HG02970 (cell line): ENCODE results near the gene PROSER2.
"Not testable (repeated sequence)": the region's sequence is repeated elsewhere in the genome, so short reads cannot be mapped to it uniquely, and the experiment has no call there.

ENCODE experiments used
- ATAC-seq: cut with Tn5 transposase; IDR thresholded peaks from one replicate; pipeline ENCODE4 v1.9.1; 2021; ENCODE audit warnings: mild to moderate bottlenecking, moderate library complexity, moderate number of reproducible peaks; ENCODE audit not compliant: unreplicated experiment, low FRiP score

Gene PROSER2

DNA sequence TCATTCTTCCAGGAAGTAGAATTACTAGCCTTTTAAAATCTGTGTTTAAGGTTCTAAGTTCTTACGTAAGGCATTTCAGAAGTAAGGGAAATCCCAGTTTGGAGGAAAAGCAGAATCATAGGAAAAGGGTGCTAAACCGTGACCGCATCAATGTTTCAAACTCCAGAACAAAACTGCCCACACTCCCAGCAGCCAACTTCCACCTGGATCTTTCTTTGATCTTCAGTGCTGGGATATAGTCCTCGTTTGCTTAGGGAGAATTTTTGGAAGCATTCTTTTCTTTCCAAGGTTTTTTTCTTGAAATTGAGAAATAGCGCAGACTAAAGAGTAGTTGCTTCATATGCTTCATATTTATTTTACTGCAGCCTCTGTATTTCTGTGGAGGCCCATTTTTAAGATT lies 8.9 kb downstream of the PROSER2 start:
- ATAC-seq, result no peak

DNA sequence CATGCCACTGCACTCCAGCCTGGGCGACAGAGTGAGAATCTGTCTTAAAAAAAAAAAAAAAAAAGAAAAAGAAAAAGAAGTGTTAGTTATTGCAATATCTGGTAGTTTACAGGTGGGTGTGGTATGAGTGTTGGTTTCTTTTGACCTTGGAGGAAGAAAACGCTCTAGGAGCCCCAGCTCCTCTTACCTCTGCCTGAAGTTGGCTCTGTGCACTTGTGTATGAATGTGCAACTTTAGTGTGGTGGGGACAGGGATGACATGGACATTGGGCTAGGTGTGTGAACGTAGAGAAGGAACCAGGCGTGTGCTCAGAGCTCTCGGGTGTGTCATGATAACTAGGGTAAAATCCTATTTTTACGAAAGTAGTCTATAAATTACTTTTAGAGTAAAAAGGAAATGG lies 11.9 kb downstream of the PROSER2 start:
- ATAC-seq, result no peak

DNA sequence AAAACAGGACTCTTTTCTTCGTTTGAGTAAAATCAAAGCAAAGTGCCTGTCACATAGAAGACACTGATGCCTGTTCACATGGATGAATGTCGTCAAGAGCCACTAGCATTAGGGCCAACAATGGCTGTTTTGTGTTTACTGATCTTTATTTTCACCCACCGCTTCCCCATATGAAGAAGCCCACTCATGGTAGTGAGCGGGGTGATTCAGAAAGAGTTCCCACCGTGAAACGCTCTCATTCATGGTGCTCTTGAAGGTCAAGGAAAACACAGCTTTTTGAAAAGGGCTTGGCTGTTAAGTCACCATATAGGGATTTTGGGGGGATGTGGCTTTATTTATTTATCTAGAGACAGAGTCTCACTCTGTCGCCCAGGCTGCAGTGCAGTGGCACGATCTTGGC lies 12.5 kb downstream of the PROSER2 start:
- no peak for ATAC-seq

DNA sequence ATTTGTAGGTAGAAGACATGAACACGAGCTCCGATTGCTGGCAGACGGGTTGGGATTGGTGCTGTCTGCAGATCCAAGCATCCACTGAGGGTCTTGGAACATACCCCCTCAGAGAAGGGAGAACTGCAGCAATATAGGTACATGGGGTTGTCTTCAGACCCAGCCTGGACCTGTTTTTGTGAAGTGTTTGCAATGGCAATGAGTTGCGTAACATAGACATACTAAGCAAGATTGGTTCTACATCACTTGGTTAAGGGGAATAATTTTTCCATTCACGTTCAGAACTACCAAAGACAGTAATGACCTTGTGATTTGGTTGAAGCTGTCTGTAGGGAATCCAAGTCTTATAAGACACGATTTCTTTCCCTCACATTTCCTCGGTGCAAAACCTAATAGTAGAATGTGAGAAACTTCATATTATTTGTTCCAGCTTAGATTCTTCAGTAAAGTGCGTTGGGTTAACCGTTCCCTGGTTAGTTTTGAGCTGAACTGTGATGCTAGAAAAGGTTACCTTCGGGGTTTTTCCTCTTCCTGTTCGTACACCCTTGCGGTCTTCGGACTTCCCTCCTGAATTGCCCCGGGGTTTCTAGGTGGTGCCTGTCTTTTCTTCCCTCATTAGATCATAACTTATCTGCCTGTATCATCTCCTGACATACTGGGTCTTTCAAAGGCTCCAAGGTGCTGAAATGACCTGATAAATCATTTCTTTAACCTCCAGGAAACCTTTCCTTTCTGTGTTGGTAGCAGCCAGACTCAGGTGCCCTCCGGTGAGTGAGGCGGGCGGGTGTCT lies 14.4 kb downstream of the PROSER2 start:
- no peak for ATAC-seq

DNA sequence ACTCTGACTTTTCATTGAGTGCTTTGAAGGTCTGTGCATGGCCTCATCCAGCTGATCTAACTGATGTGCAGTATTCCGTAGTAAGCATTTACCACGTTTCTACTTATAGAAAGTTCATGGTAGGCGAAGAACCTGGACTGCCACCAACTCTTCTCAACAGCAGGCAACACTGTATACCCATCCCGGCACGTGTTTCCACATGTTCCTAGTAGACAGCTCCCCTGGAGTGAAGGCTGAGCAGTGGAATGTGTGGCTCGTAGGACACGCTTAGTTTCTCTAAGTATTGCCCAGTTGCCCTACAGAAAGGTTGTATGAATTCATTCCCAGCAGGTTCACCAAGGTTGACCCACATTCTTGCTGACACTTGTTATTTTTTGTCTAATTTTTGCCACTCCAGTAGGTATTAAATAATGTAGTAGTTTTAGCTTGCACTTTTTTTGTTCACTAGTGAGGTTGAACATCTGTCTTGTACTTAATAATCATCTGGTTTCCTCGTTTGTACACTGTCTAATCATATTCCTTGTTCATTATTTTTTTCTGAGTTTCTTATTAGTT lies 15.2 kb downstream of the PROSER2 start:
- ATAC-seq, result no peak

DNA sequence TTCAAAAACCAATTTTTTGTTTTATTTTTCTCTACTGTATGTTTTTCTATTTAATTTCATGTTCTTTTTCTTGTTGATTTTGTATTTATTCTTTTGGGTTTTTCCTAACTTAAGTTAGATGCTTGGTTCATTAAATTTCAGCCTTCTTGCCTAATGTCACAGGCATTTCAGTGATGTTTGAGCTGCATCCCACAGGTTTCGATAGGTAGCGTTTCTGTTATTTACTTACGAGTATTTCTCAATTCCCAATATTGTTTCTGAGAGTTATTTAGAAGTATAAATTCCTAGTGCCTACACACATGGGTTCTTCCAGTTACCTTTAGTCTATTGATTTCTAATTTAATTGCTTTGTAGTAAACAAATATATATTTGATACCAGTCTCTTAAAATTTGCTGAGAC lies 18.2 kb downstream of the PROSER2 start:
- no peak for ATAC-seq

DNA sequence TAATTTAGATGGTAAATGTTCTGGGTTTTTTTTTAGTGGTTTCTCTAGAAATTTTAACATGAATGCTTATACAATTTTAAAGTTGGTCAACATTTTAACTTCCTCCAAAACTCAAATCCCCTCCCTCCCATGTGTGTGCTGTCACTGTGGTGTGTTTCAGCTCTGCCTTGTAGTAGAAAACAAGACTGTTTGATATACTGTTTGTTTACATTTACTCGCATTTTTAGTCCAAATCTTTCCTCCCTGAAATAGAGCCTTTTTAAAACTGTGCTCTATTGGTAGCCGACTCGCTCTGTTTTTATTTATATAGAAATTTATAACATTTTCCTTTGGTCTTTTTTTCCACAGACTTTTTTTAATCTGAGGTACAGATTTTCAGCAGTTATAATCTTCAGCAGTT lies 19.3 kb downstream of the PROSER2 start:
- ATAC-seq, result no peak

DNA sequence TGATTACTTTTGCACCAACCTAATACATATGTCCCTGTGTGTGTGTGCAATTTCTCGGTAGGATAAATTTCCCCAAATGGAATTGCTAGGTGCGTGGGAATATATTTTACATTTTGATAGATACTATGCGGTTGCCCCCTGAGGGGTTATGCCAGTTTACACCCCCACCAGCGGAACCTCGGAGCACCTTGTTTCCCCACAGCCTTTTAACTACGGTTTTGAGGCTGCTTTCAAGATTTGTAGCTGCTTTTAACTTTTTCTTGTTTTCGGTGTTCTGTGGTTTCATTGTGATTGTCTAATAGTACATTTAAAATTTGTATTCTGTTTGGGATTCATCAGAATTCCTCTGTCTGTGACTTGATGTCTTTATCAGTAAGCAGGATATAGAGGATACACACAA lies 22.0 kb downstream of the PROSER2 start:
- no peak for ATAC-seq

DNA sequence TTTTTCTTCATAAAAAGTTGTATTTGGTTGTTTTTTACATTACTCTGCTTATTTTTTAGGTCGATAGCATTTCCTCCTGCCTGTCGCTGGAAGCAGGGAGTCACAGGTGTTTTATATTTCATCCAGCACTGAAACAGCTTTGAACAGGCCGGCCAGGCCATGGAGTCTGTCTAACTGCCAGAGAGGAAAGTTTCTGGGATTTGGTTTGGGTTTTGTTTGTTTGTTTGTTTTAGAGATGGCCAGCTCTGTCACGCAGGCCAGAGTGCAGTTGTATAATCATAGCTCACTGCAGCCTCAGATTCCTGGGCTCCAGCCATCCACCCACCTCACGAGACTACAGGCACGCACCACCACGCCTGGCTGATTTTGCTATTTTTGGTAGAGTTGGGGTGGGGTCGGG lies 23.4 kb downstream of the PROSER2 start:
- no peak for ATAC-seq

DNA sequence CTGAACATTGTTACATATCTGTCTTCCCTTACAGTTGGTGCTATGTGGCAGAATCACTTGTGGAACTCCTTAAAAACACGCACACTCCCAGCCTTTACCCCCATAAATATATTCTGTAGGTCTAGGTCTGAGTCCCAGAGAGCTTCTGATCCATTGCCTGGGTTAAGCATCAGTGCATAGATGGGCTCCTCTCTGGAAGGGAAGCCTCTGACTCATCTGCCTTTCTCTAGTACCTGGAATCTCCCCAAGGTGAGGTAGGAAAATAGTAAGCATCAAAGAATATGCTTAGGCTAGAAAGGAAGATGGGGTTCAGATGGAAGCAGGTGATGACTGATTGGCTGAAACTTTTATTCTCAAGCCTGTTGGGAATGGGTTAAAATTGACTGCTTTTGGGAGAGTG lies 26.1 kb downstream of the PROSER2 start:
- ATAC-seq, result no peak

DNA sequence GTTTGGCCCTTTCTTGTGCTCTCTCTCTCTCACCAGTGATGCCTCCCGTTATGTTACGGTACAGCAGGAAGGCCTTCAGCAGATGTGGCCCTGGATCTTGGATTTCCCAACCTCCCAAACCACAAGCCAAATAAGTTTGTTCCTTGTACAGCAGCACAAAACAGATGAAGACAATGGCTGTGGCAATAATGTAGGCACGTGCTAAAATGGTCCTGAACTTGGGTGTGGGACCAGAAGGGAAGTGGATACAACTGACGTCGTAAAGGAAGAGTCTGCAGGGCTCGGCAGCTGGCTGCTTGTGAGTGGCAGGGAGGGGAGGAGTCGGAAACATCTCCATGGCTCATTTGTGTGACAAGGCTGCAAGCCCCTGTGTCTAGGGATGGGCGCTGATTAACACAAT lies 26.8 kb downstream of the PROSER2 start:
- no peak for ATAC-seq

DNA sequence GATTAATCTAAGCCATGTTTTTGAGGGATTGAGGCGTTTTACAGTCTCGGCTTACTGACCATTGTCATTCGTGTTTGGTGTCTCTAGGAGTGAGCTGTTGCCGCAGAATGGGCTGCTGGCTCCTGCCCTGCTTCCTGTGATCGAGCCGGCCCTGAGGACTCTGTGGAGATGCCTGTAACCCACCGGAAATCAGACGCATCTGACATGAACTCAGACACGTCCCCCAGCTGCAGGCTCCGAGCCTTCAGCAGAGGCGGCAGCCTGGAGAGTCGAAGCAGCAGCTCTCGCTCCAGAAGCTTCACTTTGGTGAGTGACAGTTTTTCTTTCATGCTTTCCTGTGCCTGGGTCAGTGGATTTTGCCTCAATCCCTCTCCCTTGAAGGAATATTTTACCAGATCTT lies 28.8 kb downstream of the PROSER2 start:
- ATAC-seq, result no peak

DNA sequence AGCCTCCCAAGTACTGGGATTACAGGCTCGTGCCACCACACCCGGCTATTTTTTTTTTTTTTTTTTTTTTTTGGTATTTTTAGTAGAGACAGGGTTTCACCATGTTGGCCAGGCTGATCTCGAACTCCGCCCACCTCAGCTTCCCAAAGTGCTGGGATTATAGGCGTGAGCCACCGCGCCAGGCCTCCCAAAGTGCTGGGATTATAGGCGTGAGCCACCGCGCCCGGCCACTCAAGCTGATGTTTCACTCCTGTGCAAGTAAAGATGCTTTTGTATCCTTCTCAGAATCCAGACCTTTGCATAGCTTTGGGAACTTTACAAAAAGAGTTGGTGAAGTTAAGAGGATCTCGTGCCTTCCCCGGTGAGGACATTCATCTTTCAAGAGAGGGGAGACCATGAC lies 29.5 kb downstream of the PROSER2 start:
- not testable (repeated sequence) for ATAC-seq

DNA sequence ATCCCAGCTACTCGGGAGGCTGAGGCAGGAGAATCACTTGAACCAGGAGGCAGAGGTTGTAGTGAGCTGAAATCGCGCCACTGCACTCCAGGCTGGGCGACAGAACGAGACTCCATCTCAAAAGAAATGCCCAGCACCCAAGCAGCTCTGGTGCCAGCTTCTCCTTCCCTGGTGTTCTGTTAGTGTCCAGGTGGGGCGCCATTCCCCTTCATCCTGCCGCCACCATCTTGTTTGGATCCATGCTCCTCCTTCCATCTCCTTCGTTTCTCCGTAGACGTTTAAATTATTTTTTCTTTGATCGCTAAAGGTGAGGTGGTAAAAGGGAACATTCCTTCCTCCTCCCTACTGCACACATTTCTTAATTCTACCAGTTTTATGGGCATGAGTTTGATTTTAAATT lies 30.3 kb downstream of the PROSER2 start:
- ATAC-seq, result no peak

DNA sequence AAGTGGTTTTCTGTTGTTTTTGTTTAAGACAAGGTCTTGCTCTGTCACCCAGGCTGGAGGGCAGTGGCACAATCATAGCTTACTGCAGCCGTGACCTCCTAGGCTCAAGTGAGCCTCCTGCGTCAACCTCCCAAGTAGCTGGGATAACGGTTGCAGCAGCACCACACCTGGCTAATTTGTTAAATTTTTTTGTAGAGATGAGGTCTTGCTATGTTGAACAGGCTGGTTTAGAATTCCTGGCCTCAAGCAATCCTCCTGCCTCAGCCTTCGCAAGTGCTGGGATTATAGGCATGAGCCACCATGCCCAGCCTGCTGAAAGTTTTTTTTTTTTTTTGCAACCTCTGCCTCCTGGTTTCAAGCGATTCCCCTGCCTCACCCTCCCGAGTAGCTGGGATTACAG lies 31.1 kb downstream of the PROSER2 start:
- ATAC-seq, result no peak

DNA sequence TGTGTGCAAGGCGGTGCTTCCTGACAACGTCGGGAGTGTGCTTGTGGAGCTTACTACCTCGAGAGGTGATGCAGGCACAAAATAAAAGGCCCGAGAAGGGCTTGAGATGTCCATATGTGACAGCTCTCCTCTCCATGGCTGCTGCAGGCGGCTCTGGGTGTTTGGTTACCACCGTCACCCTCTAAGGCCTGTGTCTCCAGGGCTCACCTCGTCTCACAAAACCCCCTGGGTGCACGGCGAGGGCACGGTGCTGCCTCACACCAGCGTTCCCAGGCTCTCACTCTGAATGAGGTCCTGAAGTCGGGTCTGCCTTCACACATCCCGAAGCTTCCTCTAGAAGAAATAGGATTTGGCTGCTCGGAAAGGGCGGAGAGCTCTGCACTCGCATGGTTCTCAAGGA lies 32.9 kb downstream of the PROSER2 start:
- ATAC-seq, result no peak

DNA sequence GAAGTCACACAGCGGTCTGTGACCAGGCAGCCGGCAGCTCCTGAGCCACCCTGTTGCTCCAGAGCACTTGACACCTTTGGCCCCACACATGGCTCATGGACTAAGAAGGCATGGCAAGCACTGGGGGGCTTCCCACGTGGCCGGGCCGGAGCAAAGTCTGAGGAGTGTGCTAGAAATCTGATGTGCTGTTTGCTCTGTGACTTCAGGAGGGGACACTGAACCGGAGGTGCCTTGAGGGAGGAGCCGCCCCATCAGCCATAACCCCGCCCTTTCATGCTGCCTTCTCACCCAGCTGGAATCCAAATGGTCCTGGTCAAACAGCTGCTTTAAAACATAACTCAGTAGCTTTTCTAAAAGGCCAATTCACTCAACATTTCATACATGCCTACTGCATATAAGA lies 33.5 kb downstream of the PROSER2 start:
- ATAC-seq, result no peak

DNA sequence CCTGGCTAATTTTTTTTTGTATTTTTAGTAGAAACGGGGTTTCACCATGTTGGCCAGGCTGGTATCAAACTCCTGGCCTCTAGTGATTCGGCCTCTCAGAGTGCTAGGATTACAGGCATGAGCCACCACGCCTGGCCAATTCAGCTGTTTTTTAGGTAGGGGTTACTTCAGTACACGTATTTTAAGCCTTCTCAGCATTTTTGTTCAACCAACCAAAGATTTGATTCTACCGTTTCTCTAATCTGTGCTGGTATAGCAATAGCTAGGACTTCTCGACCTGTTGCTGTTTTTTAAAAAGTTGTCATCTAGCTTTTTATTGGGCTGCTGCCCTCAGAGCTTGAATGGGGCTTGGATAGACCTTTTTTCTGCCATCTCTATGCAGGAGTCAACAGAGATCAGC lies 34.9 kb downstream of the PROSER2 start:
- ATAC-seq, result no peak

DNA sequence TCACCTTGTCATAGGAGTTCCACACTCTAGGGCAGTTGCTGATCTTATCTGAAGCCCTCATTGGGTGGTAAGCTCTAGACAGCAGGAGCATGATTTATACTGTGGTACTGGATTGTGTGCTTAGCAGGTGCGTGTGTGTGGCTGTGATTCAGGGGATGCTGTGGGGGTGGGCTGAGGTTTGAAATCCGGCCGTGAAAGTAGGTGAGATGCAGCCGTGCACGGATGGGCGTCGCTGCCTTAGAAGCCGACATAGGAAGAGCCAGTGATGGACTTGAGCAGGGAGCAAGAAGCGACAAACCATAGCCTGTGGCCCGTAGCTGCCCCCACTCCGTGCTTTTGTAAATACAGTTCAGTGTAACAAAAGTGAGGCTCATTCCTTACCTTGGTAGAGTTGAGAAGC lies 38.2 kb downstream of the PROSER2 start:
- no peak for ATAC-seq

DNA sequence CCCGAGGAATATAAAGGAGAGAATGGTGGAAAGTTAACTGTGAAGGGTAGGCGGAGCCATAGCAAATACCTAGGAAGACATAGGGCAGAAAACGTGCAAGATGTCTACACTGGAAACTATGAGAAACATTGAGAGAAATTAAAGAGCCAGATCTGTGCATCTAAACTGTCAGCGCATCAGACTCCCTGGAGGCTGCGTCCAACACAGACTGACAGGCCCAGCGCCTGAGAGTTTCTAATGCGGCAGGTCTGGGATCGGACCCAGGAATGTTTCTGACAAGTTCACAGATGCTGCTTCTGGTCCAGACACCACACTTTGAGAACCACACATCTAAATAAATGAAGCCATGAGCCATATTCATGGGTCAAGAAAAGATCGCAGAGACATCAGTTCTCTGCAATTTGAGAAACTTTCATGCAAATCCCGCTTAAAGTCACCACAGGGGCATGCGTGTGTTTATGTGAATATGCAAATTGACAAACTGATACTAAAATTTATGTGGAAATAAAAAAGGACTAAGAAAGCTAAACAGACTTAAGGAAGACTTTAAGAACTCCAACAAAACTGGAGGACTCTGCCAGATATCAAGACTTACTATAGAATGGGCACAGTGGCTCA lies 38.8 kb downstream of the PROSER2 start:
- ATAC-seq, result no peak

DNA sequence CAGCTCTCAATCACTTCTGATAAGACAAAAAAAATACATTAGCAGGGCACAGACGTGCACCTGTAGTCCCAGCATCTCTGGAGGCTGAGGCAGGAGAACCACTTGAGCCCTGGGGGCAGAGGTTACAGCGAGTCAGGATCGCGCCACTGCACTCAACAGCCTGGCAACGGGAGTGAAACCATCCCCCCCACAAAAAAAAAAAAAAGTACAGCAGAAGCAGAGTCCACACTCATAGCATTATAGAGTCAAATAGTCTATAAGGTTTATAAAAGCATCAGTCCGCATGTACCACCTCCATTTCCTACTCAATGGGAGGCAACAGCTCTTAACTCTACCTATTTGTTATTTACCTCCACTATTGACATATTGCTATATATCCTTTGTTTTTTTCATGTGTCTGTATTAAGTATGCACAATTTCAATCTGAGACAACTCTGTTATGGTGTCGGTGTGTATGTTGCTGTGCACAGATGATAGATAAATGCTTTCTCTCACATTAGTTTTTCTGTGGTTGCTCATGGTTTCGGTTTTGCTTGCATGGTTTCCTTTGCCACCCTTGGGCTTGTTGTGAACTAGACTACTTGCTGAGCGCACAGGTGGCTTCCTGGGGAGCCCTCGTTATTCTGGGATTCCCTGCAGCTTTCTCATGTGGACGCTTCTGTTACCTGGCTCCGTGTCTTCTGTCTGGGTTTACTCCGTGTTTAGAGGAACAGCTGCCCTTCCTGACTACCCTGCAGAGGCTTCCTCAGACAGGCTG lies 40.4 kb downstream of the PROSER2 start:
- ATAC-seq, result no peak
